ENCODE data around the gene GCKR.

GCKR gene

GRCh38 chr2:27496357-27497287 lies at the start of gene GCKR:
GCKR (plus strand) TSS chr2:27496839; CDS start chr2:27496905, 66 bp downstream.
- no peak for DNase-seq (ENCODE audit: low read depth, low spot score)

GRCh38 chr2:27448381-27448780 lies 48.3 kb upstream of the GCKR start:
- no peak for DNase-seq (ENCODE audit: low read depth, low spot score)

GRCh38 chr2:27451095-27451494 lies 45.5 kb upstream of the GCKR start:
- DNase-seq (ENCODE audit: low read depth, low spot score): no peak

- DNase-seq (ENCODE audit: low read depth, low spot score): no peak
Measured at GRCh38 chr2:27453968-27454367, 42.7 kb upstream of the GCKR start.

GRCh38 chr2:27461118-27461517 lies 35.5 kb upstream of the GCKR start:
- DNase-seq (ENCODE audit: low read depth, low spot score): no peak

- no peak for DNase-seq (ENCODE audit: low read depth, low spot score)
Measured at GRCh38 chr2:27464443-27464842, 32.2 kb upstream of the GCKR start.

- DNase-seq (ENCODE audit: low read depth, low spot score): no peak
Measured at GRCh38 chr2:27471961-27472360, 24.7 kb upstream of the GCKR start.

GRCh38 chr2:27485496-27485895 lies 11.1 kb upstream of the GCKR start:
- DNase-seq (ENCODE audit: low read depth, low spot score): no peak

- no peak for DNase-seq (ENCODE audit: low read depth, low spot score)
Measured at GRCh38 chr2:27489118-27489497, 7.5 kb upstream of the GCKR start.

- DNase-seq (ENCODE audit: low read depth, low spot score): peak; percentile 98
Measured at GRCh38 chr2:27489498-27490397, 6.9 kb upstream of the GCKR start, which contains the start of gene IFT172. IFT172 (minus strand) TSS chr2:27489743; CDS start chr2:27489653, 90 bp downstream.

- DNase-seq (ENCODE audit: low read depth, low spot score): no peak
Measured at GRCh38 chr2:27492557-27492956, 4.1 kb upstream of the GCKR start.

- DNase-seq (ENCODE audit: low read depth, low spot score): no peak
Measured at GRCh38 chr2:27493948-27494283, 2.7 kb upstream of the GCKR start.

- DNase-seq (ENCODE audit: low read depth, low spot score): no peak
Measured at GRCh38 chr2:27494284-27494943, 2.2 kb upstream of the GCKR start.

- DNase-seq (ENCODE audit: low read depth, low spot score): no peak
Measured at GRCh38 chr2:27494944-27495554, 1.6 kb upstream of the GCKR start, which contains the start of gene FNDC4. FNDC4 (minus strand) TSS chr2:27495200; CDS start chr2:27494679, 521 bp downstream.

- DNase-seq (ENCODE audit: low read depth, low spot score): no peak
Measured at GRCh38 chr2:27495840-27496356, 741 bp upstream of the GCKR start.

GRCh38 chr2:27497288-27497627 lies 619 bp downstream of the GCKR start:
- no peak for DNase-seq (ENCODE audit: low read depth, low spot score)

- DNase-seq (ENCODE audit: low read depth, low spot score): no peak
Measured at GRCh38 chr2:27498975-27499374, 2.3 kb downstream of the GCKR start.

- DNase-seq (ENCODE audit: low read depth, low spot score): no peak
Measured at GRCh38 chr2:27501042-27501441, 4.4 kb downstream of the GCKR start.

- no peak for DNase-seq (ENCODE audit: low read depth, low spot score)
Measured at GRCh38 chr2:27502142-27502541, 5.5 kb downstream of the GCKR start.

GRCh38 chr2:27506587-27506986 lies 9.9 kb downstream of the GCKR start:
- DNase-seq (ENCODE audit: low read depth, low spot score): no peak

- DNase-seq (ENCODE audit: low read depth, low spot score): no peak
Measured at GRCh38 chr2:27507293-27507692, 10.7 kb downstream of the GCKR start.

Data from iPS DF 19.7 (cell line).